COR-L47 (cell line): ENCODE measurements around the gene DHRS1.
A peak's percentile ranks its signal among the peaks of the same experiment; 100 is the strongest.

Source experiments
- DNase-seq: peaks from one replicate; lab custom pipeline; 2025; lab: John Stamatoyannopoulos, UW

DHRS1 gene

DNA sequence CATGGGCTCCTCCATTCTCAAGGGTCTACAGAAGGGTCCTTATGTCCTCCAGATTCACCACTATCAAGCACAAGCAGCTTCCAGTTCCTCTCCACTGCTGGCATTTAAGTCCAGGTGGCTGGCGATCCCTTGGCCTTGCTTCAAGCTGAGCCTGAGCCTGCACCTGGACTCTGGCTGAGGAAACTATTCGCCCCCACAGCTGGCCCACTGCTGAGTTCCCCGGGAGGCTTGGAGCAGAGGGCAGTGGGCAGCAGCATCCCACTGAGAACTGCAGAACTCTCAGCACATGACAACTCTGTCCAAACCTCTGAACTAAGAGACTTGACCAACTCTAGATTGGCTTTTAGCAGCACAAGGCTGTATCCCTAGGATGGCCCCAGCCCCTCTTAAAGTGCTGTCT lies 16.8 kb downstream of the DHRS1 start:
- DNase-seq: no peak

DNA sequence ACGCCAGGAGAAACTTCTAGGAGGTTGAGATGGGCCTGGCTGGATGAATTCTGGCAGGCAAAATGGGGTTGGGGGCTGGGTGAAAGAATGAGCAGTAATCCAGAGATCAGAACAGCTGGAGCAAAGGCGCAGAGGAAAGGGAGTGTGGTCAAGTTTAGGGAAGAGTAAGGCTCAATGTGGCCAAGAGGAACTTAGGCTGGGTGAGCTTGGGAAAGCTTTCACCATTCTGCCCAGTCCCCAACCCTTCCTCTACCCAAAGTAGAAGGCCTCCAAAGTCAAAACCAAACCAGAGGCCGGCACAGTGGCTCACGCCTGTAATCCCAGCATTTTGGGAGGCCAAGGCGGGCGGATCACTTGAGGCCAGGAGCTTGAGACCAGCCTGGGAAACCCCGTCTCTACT lies 17.9 kb downstream of the DHRS1 start:
- DNase-seq: no peak

DNA sequence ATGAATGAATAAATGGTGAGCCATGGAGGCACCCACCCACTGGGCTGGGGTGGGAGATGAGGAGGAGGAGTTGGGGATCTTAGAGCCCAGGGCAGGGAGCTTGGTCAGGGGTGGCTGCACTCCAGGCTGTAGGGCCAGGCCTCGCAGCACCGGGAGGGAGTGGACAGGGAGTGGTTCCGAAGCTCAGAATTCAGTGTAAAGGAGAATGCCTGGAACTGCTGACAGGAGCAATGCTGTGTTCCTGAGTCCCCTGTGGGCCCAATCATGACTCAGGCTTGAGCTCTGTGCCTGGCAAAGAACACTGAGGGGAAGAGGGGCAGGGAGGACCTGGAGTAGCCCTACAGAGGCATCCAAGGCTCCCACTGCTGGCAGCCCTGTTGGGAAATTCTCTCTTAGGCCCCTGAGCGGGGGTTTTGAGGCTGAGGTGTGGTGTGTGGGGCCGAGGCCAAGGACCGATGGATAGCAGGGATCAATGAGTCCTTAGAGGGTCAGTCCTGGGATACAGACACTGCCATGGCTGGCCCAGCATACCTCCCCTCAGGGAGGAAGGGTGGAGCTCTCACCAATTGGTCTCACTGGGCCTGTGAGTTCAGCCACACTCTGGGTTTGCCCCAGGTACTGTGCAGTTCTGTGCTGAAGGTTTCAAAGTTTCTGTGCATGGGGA lies 18.7 kb downstream of the DHRS1 start:
- DNase-seq: no peak

GRCh38 chr14:24279301-24280186 lies 20.0 kb downstream of the DHRS1 start:
- DNase-seq: peak; percentile 59

GRCh38 chr14:24278424-24278823 lies 21.2 kb downstream of the DHRS1 start:
- DNase-seq: no peak

DNA sequence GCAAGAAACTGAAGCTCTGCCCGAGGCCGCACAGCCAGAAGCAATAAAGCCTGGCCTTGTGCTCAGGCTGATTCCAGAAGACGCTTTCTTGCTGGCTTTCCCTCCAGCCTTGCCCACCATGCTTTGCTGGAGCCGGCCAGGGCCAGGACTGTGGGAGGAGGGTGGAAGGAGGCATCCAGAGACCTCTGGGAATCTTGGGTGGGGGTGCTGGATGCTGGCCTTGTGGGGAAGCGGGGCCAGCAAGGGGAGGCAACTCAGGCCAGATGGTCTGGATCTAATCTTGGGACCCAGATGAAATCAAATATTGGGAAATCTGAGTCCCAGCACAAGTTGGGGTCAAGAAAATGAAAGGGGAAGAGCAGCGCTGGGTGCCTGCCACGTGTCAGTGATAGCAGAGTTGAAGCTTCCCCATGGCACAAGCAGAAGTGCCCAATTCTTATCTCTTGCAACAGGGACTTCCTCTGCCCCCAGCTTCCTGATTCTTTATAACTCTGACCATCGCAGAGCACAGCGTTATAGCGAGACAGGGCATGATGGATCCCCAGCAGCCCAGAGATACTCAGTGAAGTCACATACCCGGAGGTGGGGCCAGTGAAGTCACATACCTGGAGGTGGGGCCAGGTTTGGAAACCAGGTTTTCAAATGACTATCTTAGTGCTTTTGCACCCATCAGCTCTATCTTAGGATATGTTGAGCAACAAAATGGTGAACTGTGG lies 21.8 kb downstream of the DHRS1 start:
- no peak for DNase-seq

- DNase-seq: no peak
Observed at GRCh38 chr14:24277071-24277470, 22.5 kb downstream of the DHRS1 start.

GRCh38 chr14:24274101-24274543 lies 25.5 kb downstream of the DHRS1 start:
- DNase-seq: no peak

DNA sequence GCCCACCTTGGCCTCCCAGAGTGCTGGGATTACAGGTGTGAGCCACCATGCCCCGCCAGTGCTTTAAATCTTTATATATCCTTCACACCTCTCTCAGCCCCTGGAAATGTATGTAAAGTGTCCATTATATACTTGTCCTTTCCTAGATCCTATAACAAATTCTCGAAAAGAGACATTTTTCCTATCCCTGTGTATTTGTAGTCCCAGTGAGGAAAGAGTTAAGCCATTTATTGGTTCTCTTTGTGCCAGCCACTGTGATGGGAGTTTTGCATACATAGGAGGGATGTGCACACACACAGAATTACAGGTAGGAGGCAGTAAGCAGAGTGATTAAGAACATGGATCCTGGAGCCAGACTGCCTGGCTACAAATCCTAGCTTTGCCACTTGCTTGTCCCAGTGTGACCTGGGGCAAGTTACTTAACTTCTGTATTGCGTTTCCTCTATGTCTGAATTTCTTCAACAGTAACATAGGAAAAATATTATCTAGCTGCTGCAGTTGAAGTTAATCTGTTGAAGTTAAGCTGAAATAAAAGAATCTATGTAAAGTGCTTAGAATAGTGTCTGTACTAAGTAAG lies 26.1 kb downstream of the DHRS1 start:
- DNase-seq: no peak

GRCh38 chr14:24272467-24272866 lies 27.1 kb downstream of the DHRS1 start:
- DNase-seq: no peak

DNA sequence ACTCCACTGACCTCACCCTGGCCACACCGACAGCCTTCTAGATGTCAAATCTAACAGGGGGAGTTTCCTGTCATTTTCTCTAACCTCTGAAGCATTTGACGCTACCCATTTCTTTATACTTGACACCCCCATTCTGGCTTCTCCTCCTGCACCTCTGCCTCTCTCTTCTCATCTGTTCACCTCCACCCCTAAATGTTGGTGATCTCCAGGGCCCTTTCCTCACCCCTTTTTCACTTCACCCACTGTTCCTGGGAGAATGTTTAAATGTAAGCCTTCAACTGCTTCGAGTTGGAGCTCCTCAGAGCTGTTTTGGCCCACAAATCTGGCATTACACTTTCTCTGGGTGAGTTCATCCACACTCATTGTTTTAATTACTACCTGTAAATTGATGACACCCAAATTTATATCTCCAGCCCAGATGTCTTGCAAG lies 27.7 kb downstream of the DHRS1 start:
- DNase-seq: no peak

GRCh38 chr14:24271134-24271833 lies 28.3 kb downstream of the DHRS1 start, which contains the start of gene RABGGTA:
TSS of gene RABGGTA (minus strand) at chr14:24271597. CDS start at chr14:24271115, 482 bp downstream.
- peak; percentile 93 for DNase-seq

- DNase-seq: no peak
Observed at GRCh38 chr14:24270537-24271133, 28.9 kb downstream of the DHRS1 start.

GRCh38 chr14:24269910-24270536 lies 29.6 kb downstream of the DHRS1 start:
- DNase-seq: no peak

- no peak for DNase-seq
Observed at GRCh38 chr14:24269368-24269767, 30.2 kb downstream of the DHRS1 start.

DNA sequence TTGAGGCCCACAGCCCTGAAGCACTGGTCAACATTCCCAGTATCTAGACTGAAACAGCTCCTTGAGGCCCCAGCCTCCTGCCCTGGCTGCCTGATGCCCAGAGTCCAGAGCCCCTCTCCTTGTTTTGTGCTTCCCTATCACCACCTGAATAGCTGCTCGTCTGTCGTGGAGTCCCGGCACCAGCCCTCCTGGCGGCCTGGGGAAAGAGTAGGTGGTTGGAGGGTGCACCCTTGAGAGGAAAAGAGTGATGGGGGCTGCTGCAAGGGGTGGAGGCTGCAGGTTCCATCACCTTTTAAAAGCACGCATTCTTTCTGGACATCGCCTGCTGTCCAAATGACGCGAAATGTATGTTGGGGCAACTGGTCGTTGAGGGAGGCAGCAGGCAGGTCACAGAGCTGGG lies 31.4 kb downstream of the DHRS1 start:
- DNase-seq: no peak

DNA sequence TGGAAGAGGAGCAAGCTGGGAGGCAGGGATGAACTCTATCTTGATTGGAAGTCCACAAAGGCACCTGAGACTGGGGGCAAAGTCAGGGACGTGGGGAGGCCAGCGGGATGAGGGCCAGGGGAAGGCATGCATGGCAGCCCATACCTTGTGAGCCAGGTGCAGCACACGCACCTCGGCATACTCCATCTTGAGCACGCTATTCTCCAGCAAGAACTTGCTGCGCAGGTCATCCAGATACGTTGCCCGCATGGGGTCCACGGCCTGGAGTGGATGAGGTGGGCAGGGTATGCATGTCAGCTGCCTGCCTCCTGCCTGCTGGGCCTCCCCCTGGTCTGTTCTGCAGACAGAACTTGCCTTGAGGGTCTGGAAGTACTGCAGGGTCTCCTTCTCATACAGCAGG lies 32.1 kb downstream of the DHRS1 start:
- no peak for DNase-seq

DNA sequence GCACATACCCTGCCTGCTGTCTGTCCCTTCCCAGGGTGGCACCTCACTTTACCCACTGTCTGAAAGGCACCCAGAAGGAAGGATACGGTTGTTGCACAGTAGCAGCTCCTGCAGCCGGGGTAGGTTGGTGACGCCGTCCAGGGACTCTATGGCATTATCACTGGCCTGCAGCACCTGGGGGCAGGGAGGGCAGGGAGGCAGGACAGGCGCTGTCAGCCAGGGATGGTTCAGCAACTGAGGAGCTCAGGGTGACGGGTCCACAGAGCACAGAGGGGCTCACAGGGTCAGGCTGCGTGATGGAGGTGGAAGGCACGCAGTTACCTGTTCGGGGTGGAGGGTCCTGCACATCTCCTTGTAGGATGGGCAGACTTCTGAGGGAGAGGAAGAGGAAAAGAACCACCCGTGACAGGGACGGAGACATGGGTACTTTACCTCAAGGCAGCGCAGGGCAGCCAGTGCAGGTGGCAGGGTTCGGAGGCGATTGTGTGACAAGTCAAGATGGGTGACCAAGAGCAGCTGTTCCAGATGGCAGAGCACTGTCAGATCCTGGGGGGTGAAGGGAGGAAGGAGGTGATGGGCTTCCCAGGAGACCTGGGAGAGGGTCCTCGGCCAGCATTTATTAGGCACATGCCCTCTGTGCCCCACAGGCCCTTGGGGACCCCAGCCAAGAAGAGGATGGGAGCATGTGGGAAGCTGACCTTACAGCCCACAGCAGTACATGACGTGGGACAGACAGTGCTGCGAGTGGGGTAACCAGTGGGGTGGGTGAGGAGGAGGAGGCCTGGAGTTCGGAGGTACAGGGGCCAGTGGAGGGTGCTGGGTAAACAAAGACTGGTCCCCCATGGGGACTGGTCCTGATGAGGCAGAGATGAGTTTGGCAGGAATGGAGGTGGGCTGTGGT lies 33.0 kb downstream of the DHRS1 start:
- no peak for DNase-seq

DNA sequence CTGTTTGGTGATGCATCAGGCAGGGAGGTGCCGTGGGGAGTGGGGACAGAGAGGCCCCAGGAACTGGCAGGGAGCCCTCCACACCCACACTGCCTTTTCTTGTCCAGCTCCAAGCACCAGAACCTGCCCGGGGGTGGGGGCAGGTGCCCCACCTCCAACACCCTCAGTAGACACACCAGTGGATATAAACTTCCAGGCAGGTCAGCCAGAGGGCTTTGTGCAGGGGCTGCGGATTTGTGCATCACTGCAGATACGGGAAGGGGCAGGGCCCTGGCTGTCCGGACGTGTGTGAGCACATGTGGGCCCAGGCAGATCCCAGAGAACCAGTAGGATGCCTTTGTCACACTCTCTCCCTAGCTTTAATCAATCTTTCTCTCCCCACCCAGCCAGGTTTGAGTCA lies 35.3 kb downstream of the DHRS1 start:
- no peak for DNase-seq

DNA sequence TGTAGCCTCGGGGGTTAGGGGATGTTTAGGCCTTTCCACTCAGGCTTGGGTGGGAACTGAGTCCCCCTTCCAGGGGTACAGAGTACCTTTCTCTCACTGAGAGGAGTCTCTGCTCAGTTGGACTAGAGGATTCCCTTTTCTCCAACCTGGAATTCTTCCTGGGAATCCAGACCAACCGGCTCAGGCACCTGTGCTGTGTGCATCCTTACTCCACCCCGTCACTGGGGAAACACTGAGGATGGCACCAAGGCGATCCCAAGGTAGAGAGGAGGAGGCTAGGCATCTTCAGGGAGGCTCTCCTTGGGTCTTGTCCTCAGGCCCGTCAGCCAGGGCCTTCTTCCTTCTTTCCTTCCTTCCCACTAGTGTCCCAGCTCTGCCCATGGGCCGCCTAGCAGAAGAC lies 35.7 kb downstream of the DHRS1 start:
- no peak for DNase-seq
